Vagina (tissue), 2 donors: Measurements from ENCODE around the gene C3orf62.

Experiments used
- CTCF ChIP-seq, 3 experiments: fragments of 450-650 bp in 2 of 3; fragments of 200-600 bp in 1 of 3; sonication (generic) in 1 of 3; IDR thresholded peaks; one replicate each; pipeline ENCODE4 v1.5.1; 2017 to 2019; ENCODE audit warnings: antibody characterized with exemption in 3 of 3, mild to moderate bottlenecking in 2 of 3, moderate library complexity in 2 of 3
- POLR2A ChIP-seq, 2 donors: fragments of 450-650 bp; IDR thresholded peaks; one replicate each; pipeline ENCODE4 v1.6.1; 2017; ENCODE audit warnings: antibody characterized with exemption in 2 of 2, mild to moderate bottlenecking in 2 of 2, moderate library complexity in 2 of 2

GRCh38 chr3:49279376-49279775 lies 2.3 kb upstream of the C3orf62 start:
- TF ChIP-seq CTCF (IDR thresholded peaks at IDR 0.05) (no peak), POLR2A (IDR thresholded peaks at IDR 0.05) (no peak)
